Fibroblast of lung (primary cell): ENCODE data around the gene TCIRG1.

Experiments
- EZH2 ChIP-seq: IDR thresholded peaks from 2 replicates; pipeline ENCODE4 v1.5.1; 2012; ENCODE audit warnings: low read length, control low read depth, mild to moderate bottlenecking; ENCODE audit errors: missing control alignments
- TF ChIP-seq, protein P1 (sequence below), 2 donors: IDR thresholded peaks in 1 of 2; conservative IDR thresholded peaks in 1 of 2; 1 replicate in 1 of 2; 2 replicates in 1 of 2; pipeline ENCODE4 v1.5.1; 2011 to 2012; ENCODE audit warnings: low read length in 2 of 2, control low read depth in 1 of 2, inconsistent platforms in 1 of 2, low read depth in 1 of 2, mild to moderate bottlenecking in 1 of 2

DNA sequence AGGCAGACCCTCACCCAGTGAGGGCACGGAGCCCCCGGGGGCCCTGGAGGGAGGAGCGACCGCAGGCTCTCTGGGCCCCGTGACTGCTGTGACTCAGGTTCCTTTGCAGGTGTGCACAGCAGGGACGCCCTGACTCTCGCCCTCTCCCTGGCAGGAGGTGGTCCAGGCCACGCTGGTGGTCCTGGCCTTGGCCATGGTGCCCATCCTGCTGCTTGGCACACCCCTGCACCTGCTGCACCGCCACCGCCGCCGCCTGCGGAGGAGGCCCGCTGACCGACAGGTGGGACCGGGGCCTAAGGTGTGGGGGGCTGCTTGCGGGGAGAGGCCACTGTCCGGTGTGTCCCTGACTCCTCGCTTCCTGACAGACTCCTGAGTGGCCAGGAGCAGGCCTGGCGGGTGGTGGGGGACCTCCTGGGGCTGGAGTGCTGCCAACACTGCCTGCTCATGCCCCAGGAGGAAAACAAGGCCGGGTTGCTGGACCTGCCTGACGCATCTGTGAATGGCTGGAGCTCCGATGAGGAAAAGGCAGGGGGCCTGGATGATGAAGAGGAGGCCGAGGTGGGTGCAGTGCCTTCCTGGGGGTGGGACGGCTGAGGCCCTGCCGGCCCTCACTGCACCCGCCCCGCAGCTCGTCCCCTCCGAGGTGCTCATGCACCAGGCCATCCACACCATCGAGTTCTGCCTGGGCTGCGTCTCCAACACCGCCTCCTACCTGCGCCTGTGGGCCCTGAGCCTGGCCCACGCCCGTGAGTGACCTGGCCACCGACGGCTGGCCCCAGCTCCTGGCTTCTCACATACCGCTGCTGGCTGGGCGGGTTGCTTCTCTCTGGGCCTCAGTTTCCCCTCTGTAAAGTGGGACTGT, 10.9 kb downstream of the TCIRG1 start:
- TF ChIP-seq, protein P1, sequence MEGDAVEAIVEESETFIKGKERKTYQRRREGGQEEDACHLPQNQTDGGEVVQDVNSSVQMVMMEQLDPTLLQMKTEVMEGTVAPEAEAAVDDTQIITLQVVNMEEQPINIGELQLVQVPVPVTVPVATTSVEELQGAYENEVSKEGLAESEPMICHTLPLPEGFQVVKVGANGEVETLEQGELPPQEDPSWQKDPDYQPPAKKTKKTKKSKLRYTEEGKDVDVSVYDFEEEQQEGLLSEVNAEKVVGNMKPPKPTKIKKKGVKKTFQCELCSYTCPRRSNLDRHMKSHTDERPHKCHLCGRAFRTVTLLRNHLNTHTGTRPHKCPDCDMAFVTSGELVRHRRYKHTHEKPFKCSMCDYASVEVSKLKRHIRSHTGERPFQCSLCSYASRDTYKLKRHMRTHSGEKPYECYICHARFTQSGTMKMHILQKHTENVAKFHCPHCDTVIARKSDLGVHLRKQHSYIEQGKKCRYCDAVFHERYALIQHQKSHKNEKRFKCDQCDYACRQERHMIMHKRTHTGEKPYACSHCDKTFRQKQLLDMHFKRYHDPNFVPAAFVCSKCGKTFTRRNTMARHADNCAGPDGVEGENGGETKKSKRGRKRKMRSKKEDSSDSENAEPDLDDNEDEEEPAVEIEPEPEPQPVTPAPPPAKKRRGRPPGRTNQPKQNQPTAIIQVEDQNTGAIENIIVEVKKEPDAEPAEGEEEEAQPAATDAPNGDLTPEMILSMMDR (conservative IDR thresholded peaks at IDR 0.05 in 1 of 2, IDR thresholded peaks at IDR 0.05 in 1 of 2; ENCODE audit: low read depth in 1 of 2, low read length in 2 of 2) = no peak
- no peak for TF ChIP-seq EZH2
